Tibial artery (tissue), 4 donors: ENCODE results near the gene UBN1.

Experiments
- DNase-seq, 2 donors: peaks; one replicate each; pipeline ENCODE4 v3.0.0-alpha.2; 2019
- H3K27ac ChIP-seq, 2 donors: fragments of 200-600 bp; sonication (generic) in 1 of 2; 1 replicate in 1 of 2; 2 replicates in 1 of 2; pipeline ENCODE4 v1.5.1; 2018 to 2019; ENCODE audit warnings: mild to moderate bottlenecking in 1 of 2
- H3K27me3 ChIP-seq, 2 donors: fragments of 200-600 bp; sonication (generic) in 1 of 2; one replicate each; pipeline versions ENCODE4 v1.5.1 to v1.6.0; 2016 to 2019
- H3K36me3 ChIP-seq, 3 donors: fragments of 200-600 bp; sonication (generic) in 2 of 3; one replicate each; pipeline ENCODE4 v1.5.1; 2016 to 2019; ENCODE audit warnings: mild to moderate bottlenecking in 2 of 3
- H3K4me1 ChIP-seq, 4 donors: fragments of 200-600 bp; sonication (generic) in 2 of 4; 1 replicate in 3 of 4; 2 replicates in 1 of 4; pipeline ENCODE4 v1.5.1; 2016 to 2019
- H3K4me3 ChIP-seq, 2 donors: fragments of 200-600 bp; sonication (generic) in 1 of 2; 1 replicate in 1 of 2; 2 replicates in 1 of 2; pipeline ENCODE4 v1.5.1; 2018 to 2019; ENCODE audit warnings: mild to moderate bottlenecking in 2 of 2
- H3K9me3 ChIP-seq, 3 donors: fragments of 200-600 bp; sonication (generic) in 1 of 3; one replicate each; pipeline ENCODE4 v1.5.1; 2016 to 2019
- CTCF ChIP-seq, 2 experiments: fragments of 200-600 bp in 1 of 2; fragments of 450-650 bp in 1 of 2; IDR thresholded peaks; one replicate each; pipeline ENCODE4 v1.5.1; 2017 to 2019; ENCODE audit warnings: antibody characterized with exemption in 2 of 2, mild to moderate bottlenecking in 1 of 2, moderate library complexity in 1 of 2
- intact Hi-C: fragments of 100-400 bp; cut with DNase I; formaldehyde crosslinking; loops from one replicate; pipeline ENCODE4 v1.15.0; 2023; ENCODE audit warnings: low total_unique reads

UBN1 gene

DNA sequence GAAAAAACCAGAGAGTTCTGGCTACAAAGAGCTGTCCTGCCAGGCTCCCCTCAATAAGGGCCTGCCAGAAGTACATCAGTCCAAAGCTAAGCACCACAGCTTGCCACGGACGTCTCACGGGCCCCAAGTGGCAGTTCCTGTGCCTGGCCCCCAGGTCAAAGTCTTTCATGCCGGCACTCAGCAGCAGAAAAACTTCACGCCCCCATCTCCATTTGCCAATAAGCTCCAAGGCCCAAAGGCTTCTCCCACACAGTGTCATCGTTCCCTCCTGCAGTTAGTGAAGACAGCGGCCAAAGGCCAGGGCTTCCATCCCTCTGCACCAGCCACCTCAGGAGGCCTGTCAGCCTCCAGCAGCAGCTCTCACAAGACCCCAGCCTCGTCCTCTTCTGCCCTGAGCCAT is 27.4 kb downstream of the UBN1 start:
- Histone ChIP-seq H3K27me3 (no peaks in the 10 kb centered on the region), H3K4me1 (no peaks in the 10 kb centered on the region), H3K36me3 (peaks cover 90 to 100% (median 97%) of the 10 kb centered on the region in 3 donors), H3K27ac (no peak overlapping the region), H3K4me3 (no peak overlapping the region), H3K9me3 (no peaks in the 10 kb centered on the region)
- intact Hi-C loops, result no loop called here
- no peak for TF ChIP-seq CTCF (IDR thresholded peaks at IDR 0.05)
- no peak for DNase-seq

DNA sequence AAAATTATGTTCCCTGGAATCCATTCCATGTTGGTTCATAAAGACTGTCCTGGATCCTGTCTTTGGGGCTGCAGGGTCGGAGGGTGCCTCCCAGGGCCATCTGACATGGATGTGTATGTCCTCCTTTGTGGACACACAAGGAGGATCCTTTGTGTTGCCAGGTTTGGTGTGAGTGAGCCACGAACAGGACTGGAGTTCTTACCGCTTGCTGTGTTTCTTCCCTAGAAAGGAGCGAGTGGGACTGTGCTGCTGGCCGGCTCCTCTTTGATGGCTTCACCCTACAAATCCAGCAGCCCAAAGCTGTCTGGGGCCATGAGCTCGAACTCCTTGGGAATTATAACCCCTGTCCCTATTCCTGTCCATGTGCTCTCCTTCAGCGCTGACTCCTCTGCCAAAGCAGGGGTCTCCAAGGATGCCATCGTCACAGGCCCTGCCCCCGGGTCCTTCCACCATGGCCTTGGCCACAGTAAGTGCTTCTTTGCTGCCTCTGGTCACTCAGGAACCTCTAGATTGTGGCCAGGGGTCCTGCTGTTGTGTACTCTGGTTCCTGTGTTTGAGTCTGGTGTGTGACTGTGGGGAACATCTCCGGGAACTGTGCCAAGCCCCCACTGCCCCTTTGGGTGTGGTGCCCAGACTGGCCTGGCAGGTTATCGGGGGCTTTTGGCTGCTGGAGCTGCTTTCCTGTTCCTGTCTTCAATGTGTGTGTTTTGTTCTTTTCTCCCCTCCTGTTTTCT is 29.5 kb downstream of the UBN1 start:
- TF ChIP-seq CTCF (IDR thresholded peaks at IDR 0.05), result no peak
- Histone ChIP-seq H3K27me3 (no peaks in the 10 kb centered on the region), H3K4me1 (no peaks in the 10 kb centered on the region), H3K9me3 (no peaks in the 10 kb centered on the region), H3K27ac (no peak overlapping the region), H3K4me3 (no peak overlapping the region), H3K36me3 (peaks cover 90 to 100% (median 100%) of the 10 kb centered on the region in 3 donors)
- no peak for DNase-seq
- intact Hi-C loops, result no loop called here

DNA sequence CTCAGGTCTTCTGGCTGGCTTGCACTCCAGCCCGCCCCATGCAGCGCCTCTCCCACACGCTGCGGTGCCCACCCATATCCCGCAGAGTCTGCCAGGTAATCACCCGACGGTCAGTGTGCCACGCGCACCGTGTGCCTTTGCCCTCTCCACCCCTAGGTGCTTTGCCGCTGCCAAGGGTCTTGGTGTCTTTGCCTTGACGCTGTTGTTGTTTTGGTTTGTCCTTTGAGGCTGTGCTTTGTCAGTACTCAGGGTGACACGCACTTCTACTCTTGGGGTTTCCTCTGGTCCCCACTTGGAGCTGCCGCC is 30.1 kb downstream of the UBN1 start:
- no peak overlapping the region for H3K27ac ChIP-seq
- no peaks in the 10 kb centered on the region for H3K27me3 ChIP-seq
- H3K4me1 ChIP-seq, result no peaks in the 10 kb centered on the region
- DNase-seq, result no peak
- TF ChIP-seq CTCF (IDR thresholded peaks at IDR 0.05), result no peak
- intact Hi-C loops, result no loop called here
- H3K36me3 ChIP-seq, result peaks cover 87 to 100% (median 97%) of the 10 kb centered on the region in 3 donors
- no peaks in the 10 kb centered on the region for H3K9me3 ChIP-seq
- no peak overlapping the region for H3K4me3 ChIP-seq

GRCh38 chr16:4879049-4879448 is 31.8 kb downstream of the UBN1 start:
- Histone ChIP-seq H3K4me1 (peaks cover 0 to 3% (median 0%) of the 10 kb centered on the region in 4 donors), H3K27ac (no peak overlapping the region), H3K4me3 (no peak overlapping the region), H3K9me3 (no peaks in the 10 kb centered on the region), H3K36me3 (peaks cover 85 to 100% (median 95%) of the 10 kb centered on the region in 3 donors), H3K27me3 (no peaks in the 10 kb centered on the region)
- DNase-seq, result no peak
- no peak for TF ChIP-seq CTCF (IDR thresholded peaks at IDR 0.05)
- intact Hi-C loops, result no loop called here

DNA sequence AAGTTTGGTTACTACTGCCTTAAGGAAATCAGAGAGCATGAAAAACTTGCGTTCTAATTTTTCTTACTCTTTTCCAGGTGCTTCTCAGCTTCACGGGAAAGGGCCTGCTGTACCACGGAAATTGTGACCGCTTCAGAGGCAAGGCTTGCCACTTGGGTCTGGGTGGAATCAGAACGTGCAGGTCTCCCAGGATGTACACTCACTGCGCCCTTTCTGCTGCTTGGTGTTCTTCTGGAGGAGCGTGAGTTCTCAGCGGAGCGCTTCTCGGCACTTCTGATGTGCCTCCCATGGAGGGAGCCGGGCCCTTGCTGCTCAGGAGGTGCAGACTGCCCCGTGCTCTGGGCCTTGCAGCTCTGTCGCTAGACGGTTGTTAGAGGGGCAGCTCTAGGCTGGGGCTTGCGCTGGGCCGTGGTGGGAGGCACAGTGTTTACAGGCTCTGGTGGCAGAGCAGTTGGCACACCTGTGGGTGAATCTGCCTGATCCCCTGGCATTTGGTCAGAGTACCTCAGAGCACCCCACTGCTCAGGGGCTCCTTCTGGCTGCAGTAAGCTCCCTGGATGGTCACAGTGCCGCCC is 32.8 kb downstream of the UBN1 start:
- Histone ChIP-seq H3K36me3 (peaks cover 85 to 100% (median 95%) of the 10 kb centered on the region in 3 donors), H3K9me3 (no peaks in the 10 kb centered on the region), H3K4me3 (no peak overlapping the region), H3K4me1 (peaks cover 0 to 3% (median 0%) of the 10 kb centered on the region in 4 donors), H3K27ac (no peak overlapping the region), H3K27me3 (no peaks in the 10 kb centered on the region)
- DNase-seq, result peak in 1 of 2 donors; percentile 56
- no peak for TF ChIP-seq CTCF (IDR thresholded peaks at IDR 0.05)
- intact Hi-C loops, result no loop called here
